HuH-7.5 (cell line): ENCODE results near the gene DSE.

Source experiments
- DNase-seq: peaks from one replicate; pipeline ENCODE4 v3.0.0; 2011; ENCODE audit warnings: low spot score

Gene DSE

DNA sequence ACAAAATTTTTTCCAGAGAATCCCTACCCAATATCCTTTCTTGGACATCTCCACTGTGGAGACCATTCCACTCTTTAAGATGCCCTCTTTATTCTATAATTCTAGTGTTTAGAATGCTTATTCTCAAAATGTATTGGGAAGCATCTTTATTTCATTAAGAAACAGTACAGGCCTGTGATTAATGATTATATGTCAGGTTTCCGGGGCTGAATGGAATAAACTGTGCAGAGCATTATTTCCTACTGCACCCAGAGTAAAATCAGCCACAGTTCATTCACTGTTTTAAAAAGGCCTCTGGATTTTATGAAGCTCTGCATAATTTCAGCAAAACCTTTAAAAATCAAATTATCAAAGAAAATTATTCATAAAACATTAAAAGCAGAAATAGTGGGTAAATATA is 42.6 kb downstream of the DSE start:
- DNase-seq, result no peak

DNA sequence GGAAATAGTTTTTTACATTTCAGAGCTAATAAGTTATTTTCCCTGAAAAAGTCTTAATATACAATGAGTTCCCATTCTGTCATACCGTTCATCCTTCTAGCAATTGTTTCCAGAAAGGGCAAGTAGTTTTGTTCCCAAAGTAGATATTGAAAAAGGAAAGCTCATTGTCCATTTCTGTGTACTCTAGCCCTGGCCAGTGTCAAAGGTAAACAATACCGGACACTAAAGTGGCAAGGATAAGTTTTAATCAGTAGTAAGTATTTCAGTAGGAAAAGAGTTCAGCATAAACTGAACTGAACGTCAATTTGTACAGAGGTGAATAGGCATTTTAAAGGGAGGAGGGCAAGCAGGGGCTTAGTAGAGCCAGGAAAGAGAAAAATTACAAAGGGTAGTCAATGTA is 46.9 kb downstream of the DSE start:
- DNase-seq, result no peak

DNA sequence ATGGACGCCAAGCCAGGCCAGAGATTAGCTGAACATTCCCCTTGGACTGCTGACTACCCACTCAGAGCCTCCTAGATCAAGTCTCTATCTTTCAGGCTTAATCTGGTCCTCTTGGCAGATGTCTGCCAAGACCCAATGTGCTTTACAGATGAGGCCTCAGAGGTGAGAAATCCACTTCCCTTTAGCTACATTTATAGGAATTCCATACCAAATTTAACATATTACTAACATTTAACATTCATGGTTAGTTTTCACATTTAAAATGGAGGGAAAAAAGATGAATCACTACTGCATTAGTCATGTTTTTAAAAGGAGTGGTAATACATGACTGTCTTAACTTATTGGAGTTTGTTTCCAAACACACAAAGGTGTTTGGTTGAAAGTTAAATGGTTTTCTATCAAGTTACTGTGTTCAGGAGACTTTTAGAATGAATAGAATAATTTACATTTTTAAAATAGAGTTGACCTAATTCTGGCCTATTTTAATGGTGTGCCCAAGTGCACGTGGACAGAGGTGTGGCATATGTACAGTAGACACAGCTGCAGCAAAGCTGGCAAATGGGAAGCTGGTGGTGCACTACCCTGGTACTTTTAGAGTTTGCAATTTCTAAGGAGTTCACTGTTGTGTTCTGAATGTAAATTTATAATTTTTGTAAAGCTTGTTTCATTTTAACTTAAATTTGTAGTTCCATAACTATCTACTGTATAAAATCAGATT is 48.5 kb downstream of the DSE start:
- DNase-seq, result no peak

DNA sequence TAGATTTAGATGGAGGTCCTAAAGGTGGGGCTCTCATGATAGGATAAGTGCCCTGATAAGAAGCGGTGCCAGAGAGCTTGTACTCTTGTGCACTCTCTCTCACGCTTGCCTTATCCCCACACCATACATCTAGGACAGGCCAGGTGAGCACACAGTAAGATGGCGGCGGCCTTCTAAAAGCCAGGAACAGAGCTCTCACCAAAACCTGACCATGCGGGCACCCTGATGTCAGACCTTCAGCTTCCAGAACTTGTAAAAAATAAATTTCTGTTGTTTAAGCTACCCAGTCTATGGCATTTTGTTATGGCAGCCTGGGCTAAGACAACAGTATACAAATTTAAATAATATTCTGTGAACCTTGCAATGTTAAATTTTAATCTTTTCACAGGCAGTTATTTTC is 49.6 kb downstream of the DSE start:
- DNase-seq, result no peak

DNA sequence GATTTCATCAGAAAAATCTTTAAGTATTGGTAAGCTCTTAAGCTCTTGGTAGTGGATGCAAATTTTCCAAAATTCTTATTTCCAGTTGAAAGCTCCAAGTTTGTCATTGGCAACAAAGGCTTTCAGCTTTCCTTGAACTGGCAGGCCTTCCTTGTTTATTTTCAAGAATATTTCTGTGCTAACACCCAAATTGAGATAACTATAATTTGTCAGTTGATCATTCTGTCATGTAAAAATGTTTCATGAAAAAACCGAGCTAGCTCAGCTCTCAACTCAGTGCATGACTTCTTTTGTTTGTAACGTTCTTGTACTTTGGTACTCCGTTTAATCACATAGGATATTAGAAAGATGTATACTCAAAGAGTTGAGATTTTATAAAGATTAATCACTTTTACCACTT is 51.5 kb downstream of the DSE start:
- no peak for DNase-seq

DNA sequence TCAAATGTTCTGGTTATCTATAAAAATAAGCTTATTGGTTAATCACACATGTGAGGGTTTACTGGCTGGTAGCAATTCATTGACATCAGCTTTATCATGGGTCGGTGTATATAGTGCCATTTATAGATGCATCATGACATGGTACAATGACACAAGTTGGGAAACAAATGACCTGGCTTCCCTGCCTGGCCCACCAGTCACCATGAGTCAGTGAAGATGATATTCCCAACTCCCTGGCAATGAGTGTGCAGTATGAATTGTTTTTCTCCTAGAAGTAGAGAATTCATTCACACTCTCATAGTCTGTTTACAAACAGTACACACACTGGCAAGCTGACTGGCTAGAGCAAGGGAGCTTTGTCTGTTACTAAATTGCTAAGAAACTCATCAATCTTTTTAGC is 53.3 kb downstream of the DSE start:
- no peak for DNase-seq

DNA sequence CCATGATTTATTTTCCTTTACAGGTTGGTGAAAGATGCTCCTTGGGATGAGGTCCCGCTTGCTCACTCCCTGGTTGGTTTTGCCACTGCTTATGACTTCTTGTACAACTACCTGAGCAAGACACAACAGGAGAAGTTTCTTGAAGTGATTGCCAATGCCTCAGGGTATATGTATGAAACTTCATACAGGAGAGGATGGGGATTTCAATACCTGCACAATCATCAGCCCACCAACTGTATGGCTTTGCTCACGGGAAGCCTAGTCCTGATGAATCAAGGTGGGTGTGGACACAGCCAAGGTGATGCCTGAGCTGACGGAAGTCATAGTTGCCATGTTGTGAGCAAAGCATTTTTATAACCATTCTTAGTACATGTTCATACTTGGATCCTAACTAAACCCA is 55.8 kb downstream of the DSE start:
- DNase-seq, result no peak

DNA sequence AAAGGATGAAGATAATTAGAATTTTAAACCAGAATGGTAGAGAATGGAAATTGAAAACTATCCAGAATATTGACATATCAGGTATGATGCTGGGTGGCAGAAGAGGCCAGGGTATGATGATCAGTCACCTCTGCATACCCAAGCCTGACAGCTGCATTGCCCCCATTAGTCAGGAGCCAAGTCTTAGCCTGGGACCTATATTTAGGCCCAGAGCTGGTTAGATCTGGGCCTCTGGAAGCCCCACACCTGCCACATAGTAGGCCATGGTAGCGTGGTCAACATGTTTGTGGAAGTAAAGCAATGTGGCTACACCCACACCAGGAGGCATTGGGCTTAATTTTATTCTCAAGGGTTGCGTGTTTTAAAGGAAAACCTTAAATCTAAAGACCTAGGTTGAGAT is 58.4 kb downstream of the DSE start:
- DNase-seq, result no peak

DNA sequence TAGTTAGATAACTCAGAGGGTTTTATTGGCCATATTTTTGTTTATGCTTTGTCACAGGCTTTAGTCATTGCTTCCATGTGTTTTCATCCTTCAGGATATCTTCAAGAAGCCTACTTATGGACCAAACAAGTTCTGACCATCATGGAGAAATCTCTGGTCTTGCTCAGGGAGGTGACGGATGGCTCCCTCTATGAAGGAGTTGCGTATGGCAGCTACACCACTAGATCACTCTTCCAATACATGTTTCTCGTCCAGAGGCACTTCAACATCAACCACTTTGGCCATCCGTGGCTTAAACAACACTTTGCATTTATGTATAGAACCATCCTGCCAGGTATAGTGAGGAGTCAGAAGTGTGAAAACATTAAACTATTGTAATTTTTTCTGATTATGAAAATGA is 60.1 kb downstream of the DSE start:
- no peak for DNase-seq

DNA sequence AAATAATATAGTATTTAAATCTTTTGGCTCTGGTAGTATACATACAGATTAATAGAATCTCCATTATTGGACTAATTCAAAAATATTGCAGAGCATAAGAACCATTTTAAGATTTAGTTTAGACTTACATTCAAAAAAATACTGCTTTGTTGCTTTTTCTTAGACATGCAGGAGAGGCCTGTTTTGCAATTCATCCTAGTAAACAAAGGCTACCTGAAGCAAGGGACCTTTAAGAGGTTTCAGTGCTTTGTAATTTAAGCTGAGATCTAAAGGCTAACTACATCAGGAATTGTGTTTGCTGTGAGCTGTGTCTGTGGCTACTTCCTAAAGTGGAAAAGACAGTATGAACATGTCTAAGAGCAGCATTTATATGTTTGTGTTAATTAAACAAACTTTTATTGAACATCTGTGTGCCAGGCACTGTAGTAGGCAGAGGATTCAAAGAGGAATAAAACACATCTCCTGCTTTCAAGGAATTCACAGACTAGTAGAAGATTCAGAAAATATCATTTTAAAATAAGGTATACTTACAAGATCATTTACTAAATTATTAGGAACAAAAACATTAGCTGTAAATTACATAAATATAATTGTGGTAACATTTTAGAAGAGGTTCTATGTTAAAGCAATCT is 61.3 kb downstream of the DSE start:
- DNase-seq, result no peak

DNA sequence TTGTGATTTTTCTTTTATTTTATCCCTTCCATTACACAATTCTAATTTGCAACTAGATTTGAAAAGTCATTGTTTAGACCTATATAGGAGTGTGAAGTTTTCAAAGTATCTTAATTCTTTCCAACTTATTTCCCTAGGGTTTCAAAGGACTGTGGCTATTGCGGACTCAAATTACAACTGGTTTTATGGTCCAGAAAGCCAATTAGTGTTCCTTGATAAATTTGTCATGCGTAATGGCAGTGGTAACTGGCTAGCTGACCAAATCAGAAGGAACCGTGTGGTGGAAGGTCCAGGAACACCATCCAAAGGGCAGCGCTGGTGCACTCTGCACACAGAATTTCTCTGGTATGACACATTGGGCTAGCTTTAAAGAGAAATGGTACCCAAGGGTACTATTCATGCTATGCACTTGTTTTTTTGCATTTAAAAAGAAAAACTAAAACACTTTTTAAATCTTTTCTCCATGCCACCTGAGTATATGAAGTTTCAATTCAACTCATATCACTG is 62.5 kb downstream of the DSE start:
- no peak for DNase-seq

DNA sequence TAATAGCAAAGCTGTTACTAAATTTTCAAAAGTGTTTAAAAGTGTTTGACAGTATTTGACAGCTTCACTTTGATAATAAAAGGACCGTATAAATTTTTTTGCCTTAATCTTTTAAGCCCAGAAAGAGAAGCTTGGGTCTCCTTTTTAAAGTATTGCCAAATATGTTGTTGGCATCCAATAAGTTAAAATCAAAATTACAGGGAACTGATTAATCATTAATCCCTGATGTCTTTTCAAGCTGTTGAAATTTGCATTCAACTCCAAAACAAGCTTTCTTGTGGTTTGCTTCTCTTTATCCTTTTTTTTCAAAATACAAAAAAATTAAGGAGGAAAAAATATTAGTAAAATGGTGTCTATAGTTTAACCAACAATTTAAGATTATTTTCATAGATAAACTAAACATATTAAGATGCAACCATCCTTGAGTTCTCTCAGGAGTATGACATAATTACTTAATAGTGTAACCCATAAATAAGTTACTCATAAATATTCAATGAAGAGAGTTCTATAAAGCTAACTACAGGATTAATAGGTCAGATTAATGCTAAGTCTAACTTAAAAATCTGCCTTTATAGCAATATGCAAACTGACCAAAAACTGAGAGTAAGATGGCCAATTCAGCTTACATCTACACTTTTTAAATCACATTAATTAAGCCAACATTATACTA is 63.4 kb downstream of the DSE start:
- DNase-seq, result no peak

DNA sequence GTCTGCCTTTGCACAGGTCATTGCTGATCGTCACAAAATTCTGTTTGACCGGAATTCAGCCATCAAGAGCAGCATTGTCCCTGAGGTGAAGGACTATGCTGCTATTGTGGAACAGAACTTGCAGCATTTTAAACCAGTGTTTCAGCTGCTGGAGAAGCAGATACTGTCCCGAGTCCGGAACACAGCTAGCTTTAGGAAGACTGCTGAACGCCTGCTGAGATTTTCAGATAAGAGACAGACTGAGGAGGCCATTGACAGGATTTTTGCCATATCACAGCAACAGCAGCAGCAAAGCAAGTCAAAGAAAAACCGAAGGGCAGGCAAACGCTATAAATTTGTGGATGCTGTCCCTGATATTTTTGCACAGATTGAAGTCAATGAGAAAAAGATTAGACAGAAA is 65.8 kb downstream of the DSE start:
- no peak for DNase-seq

DNA sequence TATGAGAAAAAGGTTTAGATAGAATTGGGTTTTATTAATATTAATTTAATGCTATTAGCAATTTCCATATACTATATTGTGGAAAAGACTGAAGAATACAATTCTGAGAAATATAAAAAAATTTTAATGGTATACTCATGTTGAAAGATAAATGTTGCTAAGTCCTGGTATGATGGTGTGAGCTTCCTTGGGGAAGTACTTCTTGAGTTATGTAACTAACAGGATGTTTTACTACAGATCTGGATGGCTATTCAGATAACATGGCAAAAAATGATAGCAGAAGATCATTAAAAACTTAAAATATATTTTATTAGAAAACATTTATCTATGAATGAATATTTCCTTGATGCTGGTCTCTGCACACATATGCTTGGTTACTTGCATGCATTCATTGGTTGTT is 66.9 kb downstream of the DSE start:
- no peak for DNase-seq

DNA sequence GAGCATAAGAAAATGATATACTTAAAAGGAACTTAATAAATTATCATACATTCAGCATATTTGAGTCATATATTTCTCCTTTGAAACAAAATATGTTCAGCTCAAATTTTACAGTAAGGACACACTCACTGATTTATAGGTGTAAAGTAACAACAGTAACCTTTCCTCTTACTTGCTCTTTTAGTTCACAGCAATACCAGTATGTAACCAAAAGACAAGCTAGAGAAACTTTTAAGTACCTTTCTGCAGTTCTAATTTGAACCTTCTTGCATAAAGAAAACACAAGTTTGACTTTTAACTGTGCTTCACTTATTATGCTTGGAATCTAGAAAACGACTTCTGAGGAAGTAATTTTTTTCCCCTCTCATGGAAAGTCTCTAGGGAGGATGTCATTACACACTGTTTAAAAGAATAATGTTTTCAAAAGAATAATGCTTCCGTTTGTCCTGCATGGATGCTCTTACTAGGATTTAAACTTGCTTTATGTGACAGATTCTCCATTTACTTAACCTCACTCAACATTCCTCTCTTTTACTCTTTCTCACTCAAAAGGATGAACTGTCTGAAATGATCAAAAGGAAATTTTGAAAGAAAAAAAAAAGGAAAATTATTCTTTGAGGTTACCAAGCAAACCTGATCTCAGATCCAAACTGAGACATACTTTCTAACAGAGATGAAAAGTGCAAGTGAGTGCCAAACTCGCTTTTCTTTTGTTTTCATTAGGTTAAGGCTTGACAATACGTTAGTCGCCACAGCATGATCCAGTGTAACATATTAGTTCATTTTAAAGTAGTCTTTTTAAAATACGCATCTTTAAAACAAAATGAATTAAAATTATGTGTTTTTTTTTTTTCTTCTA is 68.1 kb downstream of the DSE start:
- no peak for DNase-seq

DNA sequence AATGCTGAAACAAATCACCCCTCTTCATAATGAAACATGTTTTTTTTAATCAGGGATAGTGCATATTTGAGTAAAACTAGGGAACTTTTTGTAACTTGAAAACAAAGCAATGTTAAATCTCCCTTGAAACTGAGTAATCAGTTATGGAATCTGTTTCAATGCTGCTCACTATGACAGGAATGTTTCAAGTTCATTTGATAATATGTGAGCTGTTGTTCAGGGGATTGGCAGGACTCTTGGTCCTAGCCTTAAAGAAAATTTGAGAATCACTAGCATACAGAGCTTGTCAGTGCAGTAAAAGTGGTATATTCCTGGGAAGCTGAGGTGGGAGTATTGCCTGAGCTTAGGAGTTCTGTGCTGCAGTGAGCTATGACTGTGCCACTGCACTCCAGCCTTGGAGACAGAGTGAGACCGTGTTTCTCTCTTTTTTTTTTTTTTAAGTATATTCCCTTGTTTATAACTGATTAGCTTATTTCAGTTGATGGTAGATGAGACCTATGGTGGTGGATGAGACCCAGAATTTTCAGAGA is 68.8 kb downstream of the DSE start:
- no peak for DNase-seq

DNA sequence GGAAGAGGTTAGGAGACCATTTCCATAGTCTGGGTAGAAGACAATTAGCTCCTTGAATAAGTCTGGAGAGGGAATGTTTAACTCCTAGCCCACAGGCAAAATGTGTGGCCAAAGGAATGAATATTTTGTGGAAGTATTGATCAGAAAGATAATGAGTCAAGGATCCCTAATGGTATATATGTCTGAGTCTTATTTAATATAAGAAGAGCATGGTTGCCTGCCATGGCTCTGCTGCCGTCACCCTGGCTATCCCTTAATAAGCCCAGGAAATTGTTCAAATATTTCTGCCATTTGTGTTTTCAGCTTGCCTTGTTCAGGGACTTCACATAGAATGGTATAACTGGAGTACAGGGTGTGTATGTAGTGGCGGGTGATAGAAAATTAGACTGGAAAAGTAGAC is 72.4 kb downstream of the DSE start:
- no peak for DNase-seq

DNA sequence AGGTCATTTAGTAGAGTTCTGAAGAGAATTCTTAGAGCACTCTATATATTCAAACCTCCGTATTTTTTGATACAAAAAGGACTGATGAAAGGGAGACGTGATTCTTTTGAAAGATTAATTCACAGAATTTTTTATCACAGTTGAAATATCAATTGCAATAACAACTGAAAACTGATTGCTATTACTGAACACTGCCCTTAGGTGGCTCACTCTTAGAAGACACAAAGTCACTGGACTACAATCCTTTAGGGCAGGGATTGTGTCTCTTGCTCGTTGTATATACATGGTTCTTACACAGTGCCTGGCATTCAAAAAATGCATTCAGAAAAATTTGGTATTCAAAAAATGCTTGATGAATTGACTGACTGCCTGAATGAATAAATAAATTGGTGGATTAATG is 73.3 kb downstream of the DSE start:
- DNase-seq, result no peak

DNA sequence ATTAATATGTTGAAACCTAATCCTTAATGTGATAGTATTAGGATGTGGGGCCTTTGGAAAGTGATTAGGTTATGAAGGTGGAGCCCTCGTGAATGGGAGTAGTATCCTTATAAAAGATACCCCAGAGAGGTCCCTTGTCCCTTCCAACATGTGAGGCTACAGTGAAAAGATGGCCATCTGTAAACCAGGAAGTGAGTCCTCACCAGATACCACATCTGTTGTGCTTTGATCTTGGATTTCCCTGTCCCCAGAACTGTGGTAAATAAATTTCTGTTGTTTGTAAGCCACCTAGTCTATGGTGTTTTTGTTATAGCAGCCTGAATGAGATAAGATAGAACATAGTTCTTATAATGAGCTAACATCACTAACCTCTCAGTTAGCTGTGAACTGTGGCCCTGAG is 73.8 kb downstream of the DSE start:
- no peak for DNase-seq

DNA sequence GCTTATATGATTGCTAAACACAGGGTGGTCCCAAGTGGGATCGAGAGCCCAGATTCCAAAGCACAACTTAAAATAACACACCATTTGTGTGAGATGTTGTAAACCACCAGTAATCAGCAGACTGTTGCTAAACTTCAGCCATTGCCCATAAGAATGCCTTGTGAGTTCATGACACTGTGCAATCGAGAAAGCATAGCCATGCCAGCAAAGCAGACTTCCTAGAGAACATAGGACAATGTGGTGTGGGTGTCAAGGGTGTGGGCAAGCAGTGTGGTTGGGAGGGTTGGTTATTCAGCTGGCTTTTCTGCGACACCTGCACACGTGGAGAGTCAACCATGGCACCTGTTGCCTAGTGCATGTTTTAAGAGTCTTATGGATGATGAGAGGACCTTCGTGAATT is 74.4 kb downstream of the DSE start:
- DNase-seq, result no peak

DNA sequence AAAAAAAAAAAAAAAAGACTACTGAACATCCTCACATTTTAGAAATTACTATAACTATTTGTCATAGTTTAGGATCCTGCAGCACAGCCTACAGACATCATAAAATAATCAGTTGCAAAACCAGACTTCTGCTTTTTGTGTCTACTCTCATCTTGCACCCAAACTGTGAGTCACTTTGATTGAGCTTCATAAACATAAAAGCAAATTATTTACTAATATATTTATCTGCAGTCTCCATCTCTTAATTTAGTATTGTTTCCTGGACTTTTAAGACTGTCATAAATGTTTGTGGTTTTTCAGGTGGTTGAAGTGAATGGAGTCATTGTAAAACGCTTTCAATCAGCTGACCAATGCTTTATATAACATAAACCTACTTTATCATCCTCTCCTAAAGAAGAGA is 75.7 kb downstream of the DSE start:
- DNase-seq, result no peak

DNA sequence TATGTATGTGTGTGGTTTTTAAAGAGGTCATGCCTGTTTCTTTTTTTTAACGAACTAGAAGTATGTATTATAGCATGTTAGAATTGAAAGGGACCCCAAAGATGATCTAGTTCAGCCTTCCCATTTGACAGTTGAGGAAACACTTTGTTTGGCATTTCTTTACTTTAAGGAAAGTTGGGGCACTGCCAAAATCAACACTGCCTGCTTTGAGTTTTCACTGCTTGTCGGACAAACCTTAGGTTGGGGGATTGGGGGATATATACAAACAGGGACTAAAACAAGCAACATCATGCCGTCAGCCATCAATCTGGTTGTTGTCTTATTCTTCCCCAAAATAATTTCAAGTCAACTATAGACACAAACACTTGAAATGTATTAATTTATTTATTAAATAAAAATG is 76.3 kb downstream of the DSE start:
- no peak for DNase-seq
